ENCODE data around the gene ZFYVE28.

The ZFYVE28 gene

DNA sequence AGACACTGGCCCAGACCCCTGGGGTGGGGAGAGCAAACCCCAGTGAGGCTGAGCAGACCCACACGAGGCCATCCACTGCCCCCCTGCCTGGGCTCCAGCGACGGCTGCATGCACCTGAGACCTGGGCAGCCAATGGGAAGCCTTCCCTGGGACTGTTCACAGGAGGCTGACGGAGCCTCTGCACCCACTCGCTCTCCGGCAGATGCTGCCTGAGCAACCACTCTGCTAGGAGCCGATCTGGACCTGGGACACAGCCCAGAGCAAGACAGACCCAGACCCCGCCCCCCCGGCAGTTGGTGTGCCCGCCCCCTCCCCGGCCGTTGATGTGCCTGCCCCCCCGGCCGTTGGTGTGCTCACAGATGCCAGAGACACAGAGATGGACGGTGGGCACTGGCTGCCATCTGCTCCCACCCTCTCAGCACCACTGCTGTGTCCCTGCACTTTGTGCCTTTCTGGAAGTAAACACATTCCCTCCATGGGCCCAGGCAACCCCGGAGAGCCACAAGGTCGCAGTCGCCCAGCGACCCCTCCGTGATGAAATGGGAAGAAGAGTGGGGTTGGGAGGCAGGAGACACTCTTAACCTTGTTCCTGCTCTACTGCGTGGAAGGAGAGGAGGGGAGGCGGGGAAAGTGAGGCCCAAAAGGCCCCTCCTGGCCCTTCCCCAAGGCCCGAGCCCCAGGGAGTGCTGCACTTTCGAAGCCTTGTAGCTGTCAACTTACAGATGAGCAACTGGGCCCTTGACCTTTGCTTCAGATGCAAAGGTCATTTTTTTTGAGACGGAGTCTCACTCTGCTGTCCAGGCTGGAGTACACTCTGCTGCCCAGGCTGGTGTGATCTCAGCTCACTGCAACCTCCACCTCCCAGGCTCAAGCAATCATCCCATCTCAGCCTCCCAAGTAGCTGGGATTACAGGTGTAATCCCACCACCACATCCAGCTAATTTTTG, 62.0 kb downstream of the ZFYVE28 start:
- H3K4me1 ChIP-seq (ENCODE audit: insufficient read depth, low read length): no peaks in the 10 kb centered on the region
- H3K9me3 ChIP-seq (ENCODE audit: insufficient read depth, low read depth, low read length): no peaks in the 10 kb centered on the region
- no peaks in the 10 kb centered on the region for H3K27me3 ChIP-seq (ENCODE audit: insufficient read depth, low read length)
- H3K27ac ChIP-seq (ENCODE audit: low read length): no peak overlapping the region
- H3K4me3 ChIP-seq (ENCODE audit: low read length): no peak overlapping the region
- no peaks in the 10 kb centered on the region for H3K36me3 ChIP-seq (ENCODE audit: insufficient read depth, low read depth, low read length)
- H3K9ac ChIP-seq (ENCODE audit: low read depth, low read length): no peak overlapping the region

DNA sequence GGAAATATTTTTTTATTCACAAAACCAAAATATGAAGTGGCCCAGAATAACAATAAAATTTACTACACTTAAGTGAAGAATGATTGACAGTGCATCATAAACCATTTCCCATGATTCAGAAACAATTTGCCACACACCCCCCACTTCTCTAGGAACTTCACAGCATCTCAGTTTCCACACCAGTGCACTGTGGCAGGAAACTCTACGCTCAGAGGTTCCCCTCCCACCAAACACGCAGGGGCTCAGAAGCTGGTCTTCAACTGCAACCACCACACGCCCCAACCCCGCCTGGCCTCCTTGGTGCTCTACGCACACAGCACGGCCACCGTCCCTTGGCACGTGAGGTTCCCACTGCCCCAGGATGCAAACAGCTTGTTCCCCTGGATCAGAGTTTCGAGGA, 63.7 kb downstream of the ZFYVE28 start:
- Histone ChIP-seq H3K36me3 (ENCODE audit: insufficient read depth, low read depth, low read length) (no peaks in the 10 kb centered on the region), H3K9ac (ENCODE audit: low read depth, low read length) (no peak overlapping the region), H3K4me3 (ENCODE audit: low read length) (no peak overlapping the region), H3K4me1 (ENCODE audit: insufficient read depth, low read length) (no peaks in the 10 kb centered on the region), H3K27me3 (ENCODE audit: insufficient read depth, low read length) (no peaks in the 10 kb centered on the region), H3K27ac (ENCODE audit: low read length) (no peak overlapping the region), H3K9me3 (ENCODE audit: insufficient read depth, low read depth, low read length) (no peaks in the 10 kb centered on the region)

DNA sequence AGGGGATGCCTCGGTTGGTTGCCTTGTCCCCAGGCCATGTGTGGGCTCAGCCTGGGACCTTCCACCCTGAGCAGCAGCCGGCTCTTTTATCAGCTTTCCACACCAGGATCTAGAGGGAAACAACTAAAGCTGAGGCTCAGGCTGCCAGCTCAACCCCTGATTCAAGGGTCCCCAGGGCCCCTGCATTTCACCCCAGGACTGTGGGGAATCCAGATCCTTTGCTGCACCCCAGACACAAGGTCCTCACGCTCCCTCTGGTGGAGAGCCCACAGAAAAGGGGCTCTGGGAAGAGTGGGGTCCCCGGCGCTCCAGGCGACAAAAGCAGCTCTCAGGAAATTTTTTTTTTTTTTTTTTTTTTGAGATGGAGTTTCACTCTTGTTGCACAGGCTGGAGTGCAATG, 64.3 kb downstream of the ZFYVE28 start:
- Histone ChIP-seq H3K4me1 (ENCODE audit: insufficient read depth, low read length) (no peaks in the 10 kb centered on the region), H3K9ac (ENCODE audit: low read depth, low read length) (no peak overlapping the region), H3K4me3 (ENCODE audit: low read length) (no peak overlapping the region), H3K27me3 (ENCODE audit: insufficient read depth, low read length) (no peaks in the 10 kb centered on the region), H3K9me3 (ENCODE audit: insufficient read depth, low read depth, low read length) (no peaks in the 10 kb centered on the region), H3K27ac (ENCODE audit: low read length) (no peak overlapping the region), H3K36me3 (ENCODE audit: insufficient read depth, low read depth, low read length) (no peaks in the 10 kb centered on the region)

DNA sequence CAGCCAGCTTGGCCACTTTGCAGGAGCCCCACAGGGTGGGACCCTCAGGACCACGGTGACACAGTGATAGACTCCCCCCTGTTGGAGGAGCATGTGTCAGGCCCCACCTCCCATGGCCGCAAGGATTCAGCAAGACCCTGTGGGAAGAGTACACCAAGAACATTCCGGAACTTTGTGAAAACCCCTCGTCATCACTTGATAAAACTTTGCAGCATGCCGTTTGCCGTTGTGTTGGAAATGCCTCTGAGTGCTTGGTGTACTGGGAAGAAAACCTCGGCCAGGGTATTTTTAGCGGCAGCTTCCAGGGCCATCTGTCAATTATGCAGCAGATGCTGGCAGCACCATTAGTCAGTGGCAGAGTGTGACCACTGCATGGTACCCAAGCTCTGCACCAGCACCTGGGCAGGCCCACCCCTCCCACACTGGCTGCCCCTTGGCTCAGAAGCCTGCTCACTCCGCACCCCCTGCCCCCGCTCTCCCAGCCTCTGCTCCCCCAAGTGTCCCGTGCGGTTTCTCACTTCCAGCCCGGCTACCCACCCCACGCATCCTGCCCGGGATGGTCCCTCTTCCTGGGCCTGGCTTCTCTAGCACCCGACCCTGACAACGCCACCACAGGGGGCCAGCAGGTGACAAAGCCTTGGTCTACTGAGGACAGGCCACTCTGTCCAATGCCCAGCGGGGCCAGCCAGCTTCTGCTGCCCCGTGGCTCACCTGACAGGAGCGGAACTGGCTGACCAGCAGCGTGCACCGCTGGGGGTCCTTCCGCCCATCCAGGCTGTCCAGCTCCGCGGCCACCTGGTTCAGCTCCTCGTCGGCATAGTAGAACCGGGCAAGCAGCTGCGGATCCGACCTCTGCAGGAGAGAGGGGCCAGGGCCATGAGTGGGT, 65.0 kb downstream of the ZFYVE28 start:
- H3K4me3 ChIP-seq (ENCODE audit: low read length): no peak overlapping the region
- no peaks in the 10 kb centered on the region for H3K4me1 ChIP-seq (ENCODE audit: insufficient read depth, low read length)
- no peak overlapping the region for H3K9ac ChIP-seq (ENCODE audit: low read depth, low read length)
- no peaks in the 10 kb centered on the region for H3K9me3 ChIP-seq (ENCODE audit: insufficient read depth, low read depth, low read length)
- no peaks in the 10 kb centered on the region for H3K27me3 ChIP-seq (ENCODE audit: insufficient read depth, low read length)
- H3K36me3 ChIP-seq (ENCODE audit: insufficient read depth, low read depth, low read length): no peaks in the 10 kb centered on the region
- no peak overlapping the region for H3K27ac ChIP-seq (ENCODE audit: low read length)

DNA sequence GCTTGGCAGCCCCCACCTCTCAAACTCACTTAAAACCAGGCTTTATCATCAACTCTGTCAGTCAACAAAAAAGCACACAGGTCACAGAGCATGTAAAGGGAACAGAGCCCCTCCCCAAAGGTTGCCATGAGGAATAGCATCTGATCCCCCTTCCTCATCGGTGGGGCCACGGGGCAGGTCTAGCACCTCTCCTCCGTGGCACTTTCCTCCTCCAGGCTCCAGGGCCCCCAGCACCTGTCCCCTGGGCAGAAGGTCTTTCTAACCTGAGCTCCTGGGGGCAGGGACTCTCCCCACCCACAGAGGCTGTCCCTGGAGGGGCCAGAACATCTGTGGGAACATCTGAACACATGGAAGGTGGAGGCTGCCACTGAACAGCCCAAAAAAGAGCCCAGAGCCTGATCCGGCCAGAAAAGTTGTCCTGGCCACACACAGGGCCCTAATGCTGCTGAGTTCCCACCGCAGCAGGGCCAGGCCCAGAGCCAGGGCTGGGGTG, 65.7 kb downstream of the ZFYVE28 start:
- Histone ChIP-seq H3K36me3 (ENCODE audit: insufficient read depth, low read depth, low read length) (no peaks in the 10 kb centered on the region), H3K27me3 (ENCODE audit: insufficient read depth, low read length) (no peaks in the 10 kb centered on the region), H3K9me3 (ENCODE audit: insufficient read depth, low read depth, low read length) (no peaks in the 10 kb centered on the region), H3K27ac (ENCODE audit: low read length) (no peak overlapping the region), H3K4me1 (ENCODE audit: insufficient read depth, low read length) (no peaks in the 10 kb centered on the region), H3K4me3 (ENCODE audit: low read length) (no peak overlapping the region), H3K9ac (ENCODE audit: low read depth, low read length) (no peak overlapping the region)

DNA sequence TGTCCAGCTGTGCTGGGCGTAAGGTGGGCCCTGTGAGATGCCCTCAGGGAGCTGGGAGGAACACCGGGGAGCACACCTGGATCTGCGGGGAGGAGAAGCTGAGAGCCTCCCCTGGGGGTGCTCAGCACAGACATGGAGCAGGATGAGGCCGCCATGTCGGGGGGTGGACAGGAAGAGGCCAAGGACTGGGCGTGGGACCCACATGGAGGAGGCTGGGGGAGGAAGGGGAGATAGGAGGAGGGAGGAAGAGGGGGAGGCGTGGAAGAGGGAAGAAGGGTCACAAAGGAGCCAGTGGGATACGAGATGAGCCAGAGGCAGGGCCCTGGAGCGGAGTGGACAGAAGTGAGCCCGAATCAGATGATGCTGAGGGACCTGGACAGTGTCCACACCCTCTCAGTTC, 66.3 kb downstream of the ZFYVE28 start:
- no peaks in the 10 kb centered on the region for H3K4me1 ChIP-seq (ENCODE audit: insufficient read depth, low read length)
- H3K27ac ChIP-seq (ENCODE audit: low read length): no peak overlapping the region
- H3K36me3 ChIP-seq (ENCODE audit: insufficient read depth, low read depth, low read length): no peaks in the 10 kb centered on the region
- H3K9me3 ChIP-seq (ENCODE audit: insufficient read depth, low read depth, low read length): no peaks in the 10 kb centered on the region
- no peaks in the 10 kb centered on the region for H3K27me3 ChIP-seq (ENCODE audit: insufficient read depth, low read length)
- no peak overlapping the region; the same call in 1 of the 2 replicates for H3K9ac ChIP-seq (ENCODE audit: low read depth, low read length)
- no peak overlapping the region for H3K4me3 ChIP-seq (ENCODE audit: low read length)

DNA sequence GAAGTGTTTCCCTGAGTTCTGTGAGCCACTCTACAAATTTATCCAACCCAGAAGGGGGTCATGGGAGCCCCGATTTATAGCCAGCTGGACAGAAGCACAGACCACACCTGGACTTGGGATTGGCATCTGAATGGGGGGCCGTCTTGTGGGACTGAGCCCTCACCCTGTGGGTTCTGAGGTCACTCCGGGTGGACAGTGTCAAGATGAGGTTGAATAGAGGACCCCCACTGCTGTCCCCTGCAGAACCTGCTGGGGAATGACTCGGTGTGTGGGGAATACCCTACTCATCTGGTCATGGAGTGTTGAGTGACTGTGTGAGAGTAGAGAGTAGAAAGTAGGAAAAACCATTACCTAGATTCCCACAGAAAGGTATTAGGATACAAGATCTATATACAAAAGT, 67.5 kb downstream of the ZFYVE28 start:
- H3K27me3 ChIP-seq (ENCODE audit: insufficient read depth, low read length): no peaks in the 10 kb centered on the region
- no peaks in the 10 kb centered on the region for H3K4me1 ChIP-seq (ENCODE audit: insufficient read depth, low read length)
- H3K9me3 ChIP-seq (ENCODE audit: insufficient read depth, low read depth, low read length): no peaks in the 10 kb centered on the region
- H3K36me3 ChIP-seq (ENCODE audit: insufficient read depth, low read depth, low read length): no peaks in the 10 kb centered on the region
- H3K27ac ChIP-seq (ENCODE audit: low read length): no peak overlapping the region
- no peak overlapping the region for H3K4me3 ChIP-seq (ENCODE audit: low read length)
- no peak overlapping the region for H3K9ac ChIP-seq (ENCODE audit: low read depth, low read length)

DNA sequence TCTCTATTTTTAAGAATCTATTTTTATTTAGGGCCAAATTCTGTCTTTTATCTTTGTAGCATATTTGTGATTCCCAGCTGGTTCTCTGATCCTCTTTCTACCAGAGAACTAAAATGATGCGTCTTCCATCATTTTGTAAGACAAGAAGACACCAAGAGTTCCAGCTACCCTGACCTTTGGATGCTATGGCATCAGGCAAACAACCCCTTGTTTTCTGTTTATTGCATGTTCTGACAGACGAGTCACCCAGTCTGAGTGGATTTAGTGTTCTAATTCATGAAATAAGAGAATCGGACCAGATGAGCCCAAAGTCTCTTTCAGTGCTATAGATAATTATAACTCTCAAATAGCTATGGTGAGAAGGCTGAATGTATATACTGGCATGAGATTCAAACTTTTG, 69.7 kb downstream of the ZFYVE28 start:
- no peaks in the 10 kb centered on the region for H3K27me3 ChIP-seq (ENCODE audit: insufficient read depth, low read length)

DNA sequence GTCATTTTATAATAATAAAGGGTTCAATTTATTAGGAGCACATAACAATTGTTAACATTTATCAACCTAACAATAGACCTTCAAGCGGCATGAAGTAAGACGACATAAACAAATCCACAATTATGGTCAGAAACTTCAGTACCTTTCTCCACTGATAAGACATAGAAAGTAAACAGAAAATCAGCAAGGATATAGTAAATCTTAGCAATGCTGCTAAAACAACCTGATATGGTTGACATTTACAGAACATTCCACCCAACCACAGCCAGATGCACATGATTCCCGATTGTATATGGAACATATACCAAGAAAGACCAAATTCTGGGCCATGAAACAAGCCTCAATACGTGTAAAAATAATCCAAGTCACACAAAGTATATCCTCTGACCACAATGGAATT, 71.3 kb downstream of the ZFYVE28 start:
- no peak overlapping the region for H3K9ac ChIP-seq (ENCODE audit: low read depth, low read length)
- no peaks in the 10 kb centered on the region for H3K36me3 ChIP-seq (ENCODE audit: insufficient read depth, low read depth, low read length)
- no peaks in the 10 kb centered on the region for H3K4me1 ChIP-seq (ENCODE audit: insufficient read depth, low read length)
- H3K27ac ChIP-seq (ENCODE audit: low read length): no peak overlapping the region
- H3K4me3 ChIP-seq (ENCODE audit: low read length): no peak overlapping the region
- no peaks in the 10 kb centered on the region for H3K9me3 ChIP-seq (ENCODE audit: insufficient read depth, low read depth, low read length)
- H3K27me3 ChIP-seq (ENCODE audit: insufficient read depth, low read length): no peaks in the 10 kb centered on the region; the same call in 1 of the 2 replicates

More for the DNA sequence above, 69.7 kb downstream of the ZFYVE28 start:
- Histone ChIP-seq H3K36me3 (ENCODE audit: insufficient read depth, low read depth, low read length) (no peaks in the 10 kb centered on the region), H3K4me1 (ENCODE audit: insufficient read depth, low read length) (no peaks in the 10 kb centered on the region), H3K4me3 (ENCODE audit: low read length) (no peak overlapping the region), H3K9ac (ENCODE audit: low read depth, low read length) (no peak overlapping the region), H3K9me3 (ENCODE audit: insufficient read depth, low read depth, low read length) (no peaks in the 10 kb centered on the region), H3K27ac (ENCODE audit: low read length) (no peak overlapping the region)

DNA sequence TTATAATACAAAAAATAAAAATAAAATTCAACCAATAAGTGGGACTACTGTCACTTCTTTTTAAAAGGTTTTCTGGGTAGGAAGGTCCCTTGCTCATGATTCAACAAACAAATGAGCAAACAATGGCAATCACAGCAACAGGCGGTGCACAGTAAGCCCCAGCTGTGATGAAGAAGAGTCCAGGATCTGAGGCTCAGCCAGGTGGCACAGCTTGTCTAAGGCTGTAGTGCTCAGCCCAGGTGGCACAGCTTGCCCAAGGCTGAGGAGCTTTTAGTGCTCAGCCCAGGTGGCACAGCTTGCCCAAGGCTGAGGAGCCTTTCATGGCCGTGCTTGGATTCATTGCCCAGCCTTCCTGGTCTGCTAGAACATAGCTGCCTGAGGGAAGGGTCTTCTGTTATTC, 75.0 kb downstream of the ZFYVE28 start:
- H3K4me3 ChIP-seq (ENCODE audit: low read length): no peak overlapping the region
- H3K36me3 ChIP-seq (ENCODE audit: insufficient read depth, low read depth, low read length): no peaks in the 10 kb centered on the region
- H3K27me3 ChIP-seq (ENCODE audit: insufficient read depth, low read length): no peaks in the 10 kb centered on the region; the same call in 1 of the 2 replicates
- no peak overlapping the region for H3K9ac ChIP-seq (ENCODE audit: low read depth, low read length)
- no peaks in the 10 kb centered on the region for H3K9me3 ChIP-seq (ENCODE audit: insufficient read depth, low read depth, low read length)
- H3K4me1 ChIP-seq (ENCODE audit: insufficient read depth, low read length): no peaks in the 10 kb centered on the region
- H3K27ac ChIP-seq (ENCODE audit: low read length): no peak overlapping the region

DNA sequence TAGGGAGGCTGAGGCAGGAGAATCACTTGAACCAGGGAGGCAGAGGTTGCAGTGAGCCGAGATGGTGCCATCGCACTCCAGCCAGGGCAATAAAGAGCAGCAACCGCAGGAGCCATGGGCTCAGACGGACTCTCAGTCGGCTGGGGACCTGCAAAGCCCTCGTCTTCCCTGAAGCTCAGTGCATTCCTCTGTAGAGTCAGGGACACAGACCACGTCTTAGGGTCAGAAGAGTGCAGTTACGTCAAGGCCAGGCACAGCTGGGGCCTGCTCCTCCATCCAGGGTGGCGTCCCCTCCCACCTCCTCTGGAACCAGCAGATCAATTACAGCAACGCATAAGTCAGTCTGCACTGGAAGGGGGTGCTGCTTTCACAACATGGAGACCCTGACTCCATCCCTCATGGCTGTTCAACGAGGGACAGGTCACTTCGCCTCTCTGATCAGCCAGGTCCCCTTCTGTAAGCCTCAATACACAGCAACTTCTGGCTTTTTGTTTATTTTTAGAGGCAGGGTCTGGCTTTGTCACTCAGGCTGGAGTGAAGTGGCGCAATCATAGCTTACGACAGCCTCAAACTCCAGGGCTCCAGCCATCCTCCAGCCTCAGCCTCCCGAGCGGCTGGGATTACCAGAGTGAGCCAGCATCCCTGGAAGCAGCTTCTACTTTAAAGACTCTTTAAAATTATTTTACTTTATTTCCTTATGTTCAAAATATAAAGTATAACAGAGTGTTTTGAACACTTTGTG, 76.4 kb downstream of the ZFYVE28 start:
- no peaks in the 10 kb centered on the region for H3K9me3 ChIP-seq (ENCODE audit: insufficient read depth, low read depth, low read length)
- no peaks in the 10 kb centered on the region for H3K36me3 ChIP-seq (ENCODE audit: insufficient read depth, low read depth, low read length)
- H3K4me1 ChIP-seq (ENCODE audit: insufficient read depth, low read length): no peaks in the 10 kb centered on the region
- no peak overlapping the region for H3K4me3 ChIP-seq (ENCODE audit: low read length)
- H3K27ac ChIP-seq (ENCODE audit: low read length): no peak overlapping the region
- H3K27me3 ChIP-seq (ENCODE audit: insufficient read depth, low read length): no peaks in the 10 kb centered on the region; the same call in 1 of the 2 replicates
- H3K9ac ChIP-seq (ENCODE audit: low read depth, low read length): no peak overlapping the region
